ENCODE measurements around the gene KRT12. TPM values are rescaled to one million over a fixed set of nuclear protein-coding genes. Genes with fewer than 3 reads are reported as not detected.

The KRT12 gene
- polyA plus RNA-seq, 1 of the 3 experiments (the other 2 are of a cell fraction), result not detected

DNA sequence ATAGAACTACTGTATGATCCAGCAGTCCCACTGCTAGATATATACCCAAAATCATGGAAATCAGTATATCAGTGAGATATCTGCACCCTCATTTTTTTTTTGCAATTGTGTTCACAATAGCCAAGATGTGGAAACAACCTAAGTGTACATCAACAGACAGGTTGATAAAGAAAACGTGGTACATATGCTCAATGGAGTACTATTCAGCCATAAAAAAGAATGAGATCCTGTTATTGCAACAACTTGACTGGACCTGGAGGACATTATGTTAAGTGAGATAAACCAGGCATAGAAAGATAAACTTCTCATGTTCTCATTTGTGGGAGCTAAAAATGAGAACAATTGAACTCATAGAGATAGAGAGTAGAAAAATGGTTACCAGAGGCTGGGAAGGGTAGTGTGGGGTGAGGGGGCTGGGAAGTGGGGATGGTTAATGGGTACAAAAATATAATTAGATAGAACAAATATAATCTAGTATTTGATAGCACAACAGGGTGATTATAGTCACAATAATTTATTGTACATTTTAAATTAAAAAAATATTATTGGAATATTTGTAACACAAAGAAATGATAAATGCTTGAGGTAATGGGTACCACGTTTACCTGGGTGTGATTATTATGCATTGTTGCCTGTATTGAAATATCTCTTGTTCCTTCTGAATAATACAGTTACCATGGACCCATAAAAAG lies 36.8 kb downstream of the KRT12 start (continued):
- no peak for TF ChIP-seq RFX5 (IDR thresholded peaks at IDR 0.05; ENCODE audit: low read length)

DNA sequence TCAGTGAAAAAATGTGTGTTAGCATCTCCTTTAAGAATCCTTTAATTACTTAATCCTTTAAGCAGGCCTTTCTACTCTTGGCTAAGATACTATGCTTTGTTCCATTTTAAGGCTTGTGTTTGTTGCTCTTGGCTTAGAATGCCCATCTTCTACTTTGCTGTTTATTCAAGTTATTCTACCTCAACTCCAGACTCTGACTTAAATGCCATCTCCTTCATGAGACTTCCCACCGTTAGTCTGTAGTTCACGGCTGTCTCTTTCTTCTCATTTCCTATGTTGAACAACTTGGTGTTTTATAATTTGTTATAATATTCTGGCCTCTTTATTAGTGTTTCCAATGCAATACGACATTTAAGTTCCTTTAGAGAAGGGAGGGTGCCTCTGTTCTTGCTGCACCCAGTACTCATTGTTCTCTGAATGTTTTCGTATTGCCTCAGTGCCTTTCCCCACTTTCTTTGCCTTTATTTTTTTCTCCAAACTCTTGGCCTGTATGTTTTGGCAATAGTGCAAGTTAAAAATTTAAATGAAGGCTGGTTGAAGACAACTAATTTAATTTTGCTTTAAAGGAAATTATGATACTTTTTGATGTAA lies 38.5 kb downstream of the KRT12 start:
- WGBS (ENCODE audit: low lambda C conversion rate), result 90% methylated on average over 4 of the region's 4 CpGs
- Histone ChIP-seq H4K20me1 (ENCODE audit: insufficient read depth) (no peaks in the 10 kb centered on the region), H3K27ac (ENCODE audit: low read depth in 2 of 2, low read length in 1 of 2) (no peak overlapping the region)

DNA sequence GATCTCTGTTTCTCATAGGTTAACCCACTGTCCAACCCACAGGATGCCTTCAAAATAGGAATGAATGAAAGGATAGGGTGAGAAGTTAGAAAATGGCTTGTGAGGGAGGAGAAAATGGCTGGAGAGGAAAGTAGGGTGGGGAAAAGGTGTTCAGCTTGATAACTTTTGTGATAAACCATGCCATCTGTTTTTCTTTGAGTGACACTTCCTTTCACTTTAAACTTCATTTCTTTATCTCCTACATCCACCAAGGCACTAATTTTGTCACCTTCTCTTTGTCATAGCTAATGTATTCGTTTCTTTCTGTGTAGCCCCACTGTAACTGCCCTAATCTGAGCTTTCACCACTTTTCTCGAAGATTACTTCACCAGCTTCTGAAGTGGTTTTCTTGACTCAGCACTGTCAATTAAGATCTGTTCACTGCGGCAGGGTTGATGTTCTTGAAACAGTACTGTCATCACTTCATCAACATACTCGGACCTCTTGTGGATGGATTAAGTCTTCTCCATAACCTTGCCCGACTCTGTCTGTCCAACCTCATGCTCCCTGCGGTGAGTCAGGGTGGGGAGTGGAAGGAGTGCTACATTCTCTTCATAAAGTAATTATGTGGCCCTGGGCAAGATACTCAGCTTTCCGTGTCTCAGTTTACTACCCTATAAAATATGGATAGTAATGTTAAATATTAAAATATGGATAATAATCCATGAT lies 39.1 kb downstream of the KRT12 start:
- no peaks in the 10 kb centered on the region for H4K20me1 ChIP-seq (ENCODE audit: insufficient read depth)
- H3K9me3 ChIP-seq, result no peaks in the 10 kb centered on the region
- H3K9me2 ChIP-seq, result no peaks in the 10 kb centered on the region
- H3F3A ChIP-seq (replicated peaks; ENCODE audit: insufficient read depth), result no peaks in the 10 kb centered on the region
- no peaks in the 10 kb centered on the region for H3K36me3 ChIP-seq (replicated peaks in 1 of 2; ENCODE audit: control insufficient read depth in 1 of 2, insufficient read depth in 2 of 2, low read length in 1 of 2)
- no peak overlapping the region for H3K4me3 ChIP-seq (ENCODE audit: low read depth in 2 of 2, low read length in 1 of 2)
- no peak overlapping the region for H2AFZ ChIP-seq (ENCODE audit: low read depth)
- no peaks in the 10 kb centered on the region for H3K27me3 ChIP-seq (ENCODE audit: insufficient read depth)
- H3K9ac ChIP-seq, result no peak overlapping the region
- CTCF ChIA-PET, result no interaction called here
- no peak for DNase-seq
- no peak for TF ChIP-seq MXI1 (IDR thresholded peaks at IDR 0.05; ENCODE audit: low read depth, low read length)
- TF ChIP-seq, protein P1, sequence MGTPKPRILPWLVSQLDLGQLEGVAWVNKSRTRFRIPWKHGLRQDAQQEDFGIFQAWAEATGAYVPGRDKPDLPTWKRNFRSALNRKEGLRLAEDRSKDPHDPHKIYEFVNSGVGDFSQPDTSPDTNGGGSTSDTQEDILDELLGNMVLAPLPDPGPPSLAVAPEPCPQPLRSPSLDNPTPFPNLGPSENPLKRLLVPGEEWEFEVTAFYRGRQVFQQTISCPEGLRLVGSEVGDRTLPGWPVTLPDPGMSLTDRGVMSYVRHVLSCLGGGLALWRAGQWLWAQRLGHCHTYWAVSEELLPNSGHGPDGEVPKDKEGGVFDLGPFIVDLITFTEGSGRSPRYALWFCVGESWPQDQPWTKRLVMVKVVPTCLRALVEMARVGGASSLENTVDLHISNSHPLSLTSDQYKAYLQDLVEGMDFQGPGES (IDR thresholded peaks at IDR 0.05; ENCODE audit: low read depth, low read length), result no peak
- no peak for TF ChIP-seq POLR2AphosphoS5 (IDR thresholded peaks at IDR 0.05; ENCODE audit: low read depth, low read length)
- TF ChIP-seq, protein P2, sequence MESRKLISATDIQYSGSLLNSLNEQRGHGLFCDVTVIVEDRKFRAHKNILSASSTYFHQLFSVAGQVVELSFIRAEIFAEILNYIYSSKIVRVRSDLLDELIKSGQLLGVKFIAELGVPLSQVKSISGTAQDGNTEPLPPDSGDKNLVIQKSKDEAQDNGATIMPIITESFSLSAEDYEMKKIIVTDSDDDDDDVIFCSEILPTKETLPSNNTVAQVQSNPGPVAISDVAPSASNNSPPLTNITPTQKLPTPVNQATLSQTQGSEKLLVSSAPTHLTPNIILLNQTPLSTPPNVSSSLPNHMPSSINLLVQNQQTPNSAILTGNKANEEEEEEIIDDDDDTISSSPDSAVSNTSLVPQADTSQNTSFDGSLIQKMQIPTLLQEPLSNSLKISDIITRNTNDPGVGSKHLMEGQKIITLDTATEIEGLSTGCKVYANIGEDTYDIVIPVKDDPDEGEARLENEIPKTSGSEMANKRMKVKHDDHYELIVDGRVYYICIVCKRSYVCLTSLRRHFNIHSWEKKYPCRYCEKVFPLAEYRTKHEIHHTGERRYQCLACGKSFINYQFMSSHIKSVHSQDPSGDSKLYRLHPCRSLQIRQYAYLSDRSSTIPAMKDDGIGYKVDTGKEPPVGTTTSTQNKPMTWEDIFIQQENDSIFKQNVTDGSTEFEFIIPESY (IDR thresholded peaks at IDR 0.05; ENCODE audit: borderline replicate concordance, low read depth), result no peak
- TF ChIP-seq RXRA (IDR thresholded peaks at IDR 0.05; ENCODE audit: borderline replicate concordance, low read depth), result no peak
- TF ChIP-seq, protein P3, sequence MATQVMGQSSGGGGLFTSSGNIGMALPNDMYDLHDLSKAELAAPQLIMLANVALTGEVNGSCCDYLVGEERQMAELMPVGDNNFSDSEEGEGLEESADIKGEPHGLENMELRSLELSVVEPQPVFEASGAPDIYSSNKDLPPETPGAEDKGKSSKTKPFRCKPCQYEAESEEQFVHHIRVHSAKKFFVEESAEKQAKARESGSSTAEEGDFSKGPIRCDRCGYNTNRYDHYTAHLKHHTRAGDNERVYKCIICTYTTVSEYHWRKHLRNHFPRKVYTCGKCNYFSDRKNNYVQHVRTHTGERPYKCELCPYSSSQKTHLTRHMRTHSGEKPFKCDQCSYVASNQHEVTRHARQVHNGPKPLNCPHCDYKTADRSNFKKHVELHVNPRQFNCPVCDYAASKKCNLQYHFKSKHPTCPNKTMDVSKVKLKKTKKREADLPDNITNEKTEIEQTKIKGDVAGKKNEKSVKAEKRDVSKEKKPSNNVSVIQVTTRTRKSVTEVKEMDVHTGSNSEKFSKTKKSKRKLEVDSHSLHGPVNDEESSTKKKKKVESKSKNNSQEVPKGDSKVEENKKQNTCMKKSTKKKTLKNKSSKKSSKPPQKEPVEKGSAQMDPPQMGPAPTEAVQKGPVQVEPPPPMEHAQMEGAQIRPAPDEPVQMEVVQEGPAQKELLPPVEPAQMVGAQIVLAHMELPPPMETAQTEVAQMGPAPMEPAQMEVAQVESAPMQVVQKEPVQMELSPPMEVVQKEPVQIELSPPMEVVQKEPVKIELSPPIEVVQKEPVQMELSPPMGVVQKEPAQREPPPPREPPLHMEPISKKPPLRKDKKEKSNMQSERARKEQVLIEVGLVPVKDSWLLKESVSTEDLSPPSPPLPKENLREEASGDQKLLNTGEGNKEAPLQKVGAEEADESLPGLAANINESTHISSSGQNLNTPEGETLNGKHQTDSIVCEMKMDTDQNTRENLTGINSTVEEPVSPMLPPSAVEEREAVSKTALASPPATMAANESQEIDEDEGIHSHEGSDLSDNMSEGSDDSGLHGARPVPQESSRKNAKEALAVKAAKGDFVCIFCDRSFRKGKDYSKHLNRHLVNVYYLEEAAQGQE (IDR thresholded peaks at IDR 0.05; ENCODE audit: low read depth, low read length), result no peak
- TF ChIP-seq MEF2A (IDR thresholded peaks at IDR 0.05; ENCODE audit: borderline replicate concordance, low read depth), result no peak
- H3K27ac ChIP-seq (ENCODE audit: low read depth in 2 of 2, low read length in 1 of 2), result no peak overlapping the region
- no peaks in the 10 kb centered on the region for H3K79me2 ChIP-seq (ENCODE audit: insufficient read depth)
- POLR2A ChIA-PET, result no interaction called here
- 62% methylated on average over 7 of the region's 7 CpGs for WGBS (ENCODE audit: low lambda C conversion rate)
- H3K4me1 ChIP-seq (ENCODE audit: control insufficient read depth in 1 of 2, insufficient read depth in 2 of 2, low read depth in 1 of 2, low read length in 1 of 2), result no peaks in the 10 kb centered on the region
- no peak overlapping the region for H3K4me2 ChIP-seq

More for the DNA sequence above, 38.5 kb downstream of the KRT12 start:
- H3K36me3 ChIP-seq (replicated peaks in 1 of 2; ENCODE audit: control insufficient read depth in 1 of 2, insufficient read depth in 2 of 2, low read length in 1 of 2), result no peaks in the 10 kb centered on the region
- ChIA-PET CTCF (no interaction called here), POLR2A (no interaction called here)
- TF ChIP-seq ELF1 (IDR thresholded peaks at IDR 0.05) (no peak), RXRA (IDR thresholded peaks at IDR 0.05; ENCODE audit: borderline replicate concordance, low read depth) (no peak)
- H3F3A ChIP-seq (replicated peaks; ENCODE audit: insufficient read depth), result no peaks in the 10 kb centered on the region
- DNase-seq, result no peak
- no peak overlapping the region for H3K4me3 ChIP-seq (ENCODE audit: low read depth in 2 of 2, low read length in 1 of 2)
- no peak overlapping the region for H3K4me2 ChIP-seq
- H2AFZ ChIP-seq (ENCODE audit: low read depth), result no peak overlapping the region
- H3K79me2 ChIP-seq (ENCODE audit: insufficient read depth), result no peaks in the 10 kb centered on the region
- H3K9me3 ChIP-seq, result no peaks in the 10 kb centered on the region
- no peaks in the 10 kb centered on the region for H3K27me3 ChIP-seq (ENCODE audit: insufficient read depth)
- no peaks in the 10 kb centered on the region for H3K4me1 ChIP-seq (ENCODE audit: control insufficient read depth in 1 of 2, insufficient read depth in 2 of 2, low read depth in 1 of 2, low read length in 1 of 2)
- no peak overlapping the region for H3K9ac ChIP-seq
- H3K9me2 ChIP-seq, result no peaks in the 10 kb centered on the region

Data from SK-N-SH (cell line).